ENCODE data around the gene DUSP9. TPM values are rescaled to one million over a fixed set of nuclear protein-coding genes. Genes with fewer than 3 reads are reported as not detected.

The DUSP9 gene
- total RNA-seq, 1 experiment from 2014 or later, result 14.2 TPM

DNA sequence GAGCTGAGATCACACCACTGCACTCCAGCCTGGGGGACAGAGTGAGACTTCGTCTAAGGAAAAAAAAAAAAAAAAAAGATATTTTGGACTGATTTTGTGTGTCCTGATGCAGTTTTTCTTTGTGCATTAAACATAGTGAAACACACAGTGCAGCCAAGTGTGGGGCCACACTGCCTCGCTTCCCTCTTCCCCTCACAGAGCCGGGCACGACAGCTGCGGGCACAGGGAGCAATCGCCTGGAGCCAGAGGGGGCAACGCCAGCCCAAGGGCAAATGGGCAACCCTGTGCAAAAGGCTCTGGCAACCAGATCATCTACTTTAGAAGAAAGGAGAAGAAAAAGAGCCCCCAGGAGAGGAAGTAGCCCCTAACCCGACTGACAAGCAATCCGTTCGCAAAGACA is 34.6 kb upstream of the DUSP9 start:
- CTCF ChIA-PET, result interaction anchor here (0.7 kb wide), 1 partner anchor 54 kb away, joined by 3 read pairs; no protein-coding TSS in a partner anchor
- Histone ChIP-seq H3K9ac (ENCODE audit: low read length) (no peak overlapping the region), H3K4me2 (ENCODE audit: low read length) (no peak overlapping the region), H3K36me3 (ENCODE audit: control insufficient read depth in 1 of 2, insufficient read depth in 2 of 2, low read length in 2 of 2) (no peaks in the 10 kb centered on the region), H4K20me1 (ENCODE audit: insufficient read depth) (no peaks in the 10 kb centered on the region), H2AFZ (ENCODE audit: low read depth, low read length, poor library complexity, severe bottlenecking) (no peak overlapping the region), H3K9me2 (ENCODE audit: insufficient read depth) (no peaks in the 10 kb centered on the region), H3K4me3 (replicated peaks in 1 of 2; ENCODE audit: low read depth in 1 of 2, low read length in 2 of 2) (no peak overlapping the region), H3K27me3 (ENCODE audit: insufficient read depth, low read length) (peaks cover 6% of the 10 kb centered on the region; the same call in 1 of the 2 replicates), H3K4me1 (ENCODE audit: control insufficient read depth in 1 of 2, insufficient read depth in 2 of 2, low read length in 2 of 2) (no peaks in the 10 kb centered on the region), H3K79me2 (ENCODE audit: insufficient read depth, low read length) (no peaks in the 10 kb centered on the region), H3K27ac (ENCODE audit: low read depth, low read length) (no peak overlapping the region), H3K9me3 (ENCODE audit: control insufficient read depth in 1 of 2, insufficient read depth in 1 of 2, low read depth in 1 of 2, low read length in 2 of 2) (no peaks in the 10 kb centered on the region)
- TF ChIP-seq JUND (IDR thresholded peaks at IDR 0.05) (no peak), SP1 (IDR thresholded peaks at IDR 0.05; ENCODE audit: low read depth) (no peak), ELF1 (IDR thresholded peaks at IDR 0.05; ENCODE audit: borderline replicate concordance, low read depth) (no peak), ZNF274 (IDR thresholded peaks at IDR 0.05; ENCODE audit: low read depth, low read length) (no peak), POLR2AphosphoS5 (IDR thresholded peaks at IDR 0.05; ENCODE audit: low read depth, low read length) (no peak), YY1 (IDR thresholded peaks at IDR 0.05; ENCODE audit: extremely low read depth, insufficient replicate concordance, low read depth, low read length) (no peak), SIN3A (IDR thresholded peaks at IDR 0.05; ENCODE audit: low read depth) (no peak), POLR2A (IDR thresholded peaks at IDR 0.05; ENCODE audit: borderline replicate concordance, extremely low read depth, insufficient read depth, insufficient read length) (no peak), EGR1 (IDR thresholded peaks at IDR 0.05; ENCODE audit: low read depth) (no peak), TCF7L2 (IDR thresholded peaks at IDR 0.05; ENCODE audit: borderline replicate concordance, extremely low read depth, insufficient read depth, insufficient read length) (no peak), CBX3 (IDR thresholded peaks at IDR 0.05; ENCODE audit: low read depth) (no peak), CEBPB (IDR thresholded peaks at IDR 0.05; ENCODE audit: low read depth) (no peak), ZFX (IDR thresholded peaks at IDR 0.05) (no peak), EZH2phosphoT487 (IDR thresholded peaks at IDR 0.05; ENCODE audit: borderline replicate concordance) (no peak), EZH2 (IDR thresholded peaks at IDR 0.05) (no peak), FOSL1 (IDR thresholded peaks at IDR 0.05; ENCODE audit: low read depth) (no peak)
- TF ChIP-seq, protein P1, sequence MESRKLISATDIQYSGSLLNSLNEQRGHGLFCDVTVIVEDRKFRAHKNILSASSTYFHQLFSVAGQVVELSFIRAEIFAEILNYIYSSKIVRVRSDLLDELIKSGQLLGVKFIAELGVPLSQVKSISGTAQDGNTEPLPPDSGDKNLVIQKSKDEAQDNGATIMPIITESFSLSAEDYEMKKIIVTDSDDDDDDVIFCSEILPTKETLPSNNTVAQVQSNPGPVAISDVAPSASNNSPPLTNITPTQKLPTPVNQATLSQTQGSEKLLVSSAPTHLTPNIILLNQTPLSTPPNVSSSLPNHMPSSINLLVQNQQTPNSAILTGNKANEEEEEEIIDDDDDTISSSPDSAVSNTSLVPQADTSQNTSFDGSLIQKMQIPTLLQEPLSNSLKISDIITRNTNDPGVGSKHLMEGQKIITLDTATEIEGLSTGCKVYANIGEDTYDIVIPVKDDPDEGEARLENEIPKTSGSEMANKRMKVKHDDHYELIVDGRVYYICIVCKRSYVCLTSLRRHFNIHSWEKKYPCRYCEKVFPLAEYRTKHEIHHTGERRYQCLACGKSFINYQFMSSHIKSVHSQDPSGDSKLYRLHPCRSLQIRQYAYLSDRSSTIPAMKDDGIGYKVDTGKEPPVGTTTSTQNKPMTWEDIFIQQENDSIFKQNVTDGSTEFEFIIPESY (IDR thresholded peaks at IDR 0.05; ENCODE audit: extremely low read depth, insufficient replicate concordance, low read length), result no peak
- TF ChIP-seq, protein P2, sequence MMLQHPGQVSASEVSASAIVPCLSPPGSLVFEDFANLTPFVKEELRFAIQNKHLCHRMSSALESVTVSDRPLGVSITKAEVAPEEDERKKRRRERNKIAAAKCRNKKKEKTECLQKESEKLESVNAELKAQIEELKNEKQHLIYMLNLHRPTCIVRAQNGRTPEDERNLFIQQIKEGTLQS (IDR thresholded peaks at IDR 0.05), result no peak
- TF ChIP-seq, protein P3, sequence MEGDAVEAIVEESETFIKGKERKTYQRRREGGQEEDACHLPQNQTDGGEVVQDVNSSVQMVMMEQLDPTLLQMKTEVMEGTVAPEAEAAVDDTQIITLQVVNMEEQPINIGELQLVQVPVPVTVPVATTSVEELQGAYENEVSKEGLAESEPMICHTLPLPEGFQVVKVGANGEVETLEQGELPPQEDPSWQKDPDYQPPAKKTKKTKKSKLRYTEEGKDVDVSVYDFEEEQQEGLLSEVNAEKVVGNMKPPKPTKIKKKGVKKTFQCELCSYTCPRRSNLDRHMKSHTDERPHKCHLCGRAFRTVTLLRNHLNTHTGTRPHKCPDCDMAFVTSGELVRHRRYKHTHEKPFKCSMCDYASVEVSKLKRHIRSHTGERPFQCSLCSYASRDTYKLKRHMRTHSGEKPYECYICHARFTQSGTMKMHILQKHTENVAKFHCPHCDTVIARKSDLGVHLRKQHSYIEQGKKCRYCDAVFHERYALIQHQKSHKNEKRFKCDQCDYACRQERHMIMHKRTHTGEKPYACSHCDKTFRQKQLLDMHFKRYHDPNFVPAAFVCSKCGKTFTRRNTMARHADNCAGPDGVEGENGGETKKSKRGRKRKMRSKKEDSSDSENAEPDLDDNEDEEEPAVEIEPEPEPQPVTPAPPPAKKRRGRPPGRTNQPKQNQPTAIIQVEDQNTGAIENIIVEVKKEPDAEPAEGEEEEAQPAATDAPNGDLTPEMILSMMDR (IDR thresholded peaks at IDR 0.05 in 2 of 3, conservative IDR thresholded peaks at IDR 0.05 in 1 of 3; ENCODE audit: borderline replicate concordance in 1 of 3, insufficient read depth in 1 of 3, low read depth in 2 of 3, low read length in 2 of 3), result no peak
- TF ChIP-seq, protein P4, sequence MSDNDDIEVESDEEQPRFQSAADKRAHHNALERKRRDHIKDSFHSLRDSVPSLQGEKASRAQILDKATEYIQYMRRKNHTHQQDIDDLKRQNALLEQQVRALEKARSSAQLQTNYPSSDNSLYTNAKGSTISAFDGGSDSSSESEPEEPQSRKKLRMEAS (IDR thresholded peaks at IDR 0.05), result no peak
- DNase-seq (ENCODE audit: low read depth, low spot score) (no peak), ATAC-seq (no peak)
- RAD21 ChIA-PET (ENCODE audit: low non-redundant PET in 1 of 2, low total read pairs in 2 of 2, uncharacterized antibody in 2 of 2, unreplicated experiment in 2 of 2), result no interaction called here
- BruUV-seq (replicated peaks), result no TSS peak
- POLR2A ChIA-PET, result no interaction called here
- intact Hi-C loops (cut with micrococcal nuclease), result loop anchor here (10.0 kb wide), 1 partner anchor 52 kb away; no protein-coding TSS in a partner anchor

All from HCT116 (cell line).